Panc1 (cell line): ENCODE results near the gene CYB5R2. TPM values are rescaled to one million over a fixed set of nuclear protein-coding genes. Genes with fewer than 3 reads are reported as not detected.

Experiments
- ATAC-seq: fragments of 200-7000 bp; cut with Tn5 transposase; 2 replicates; pipeline ENCODE4 v1.9.1; 2020; ENCODE audit warnings: mild to moderate bottlenecking, moderate library complexity
- BruUV-seq: library from RNA; stranded (reverse); fragments of 400-500 nt; replicated peaks from 2 replicates; lab custom pipeline; 2021; lab: Mats Ljungman, UMichigan
- CTCF ChIA-PET: fragments of 300-600 bp; sonication (Branson Sonifier 250); formaldehyde crosslinking; loops from one replicate; lab custom pipeline; 2022; ENCODE audit warnings: antibody characterized with exemption; lab: Charles Lee
- POLR2A ChIA-PET: fragments of 300-600 bp; sonication (Branson Sonifier 250); formaldehyde crosslinking; loops from one replicate; lab custom pipeline; 2022; ENCODE audit warnings: antibody characterized with exemption; lab: Charles Lee
- DNase-seq: peaks from one replicate; pipeline ENCODE4 v3.0.0-alpha.2; 2010; ENCODE audit warnings: low read depth, low spot score
- H3K27ac ChIP-seq: 2 replicates; pipeline ENCODE4 v1.5.1; 2011; ENCODE audit warnings: mild to moderate bottlenecking, low read length, inconsistent platforms
- H3K27me3 ChIP-seq: fragments of 200-500 bp; sonication (Bioruptor generic); 2 replicates; pipeline ENCODE4 v1.6.0; 2014; ENCODE audit warnings: low read length, inconsistent platforms; ENCODE audit not compliant: control insufficient read depth, insufficient read depth
- H3K36me3 ChIP-seq: fragments of 200-500 bp; sonication (Bioruptor generic); 2 replicates; pipeline ENCODE4 v1.5.1; 2014; ENCODE audit warnings: inconsistent platforms, mild to moderate bottlenecking, low read length, moderate library complexity; ENCODE audit not compliant: control insufficient read depth, insufficient read depth
- H3K4me1 ChIP-seq: 2 replicates; pipeline ENCODE4 v1.5.1; 2011; ENCODE audit warnings: inconsistent platforms, mild to moderate bottlenecking, low read length, moderate library complexity; ENCODE audit not compliant: control insufficient read depth, insufficient read depth
- H3K4me3 ChIP-seq, 2 experiments: 2 replicates each; pipeline ENCODE4 v1.5.1; 2011 to 2012; ENCODE audit warnings: low read depth in 2 of 2, low read length in 2 of 2, mild to moderate bottlenecking in 2 of 2, inconsistent platforms in 1 of 2, moderate library complexity in 1 of 2
- H3K9me3 ChIP-seq: fragments of 200-500 bp; sonication (Bioruptor generic); 2 replicates; pipeline ENCODE4 v1.5.1; 2014; ENCODE audit warnings: low read depth, mild to moderate bottlenecking, inconsistent platforms, low read length, moderate library complexity; ENCODE audit not compliant: control insufficient read depth, insufficient read depth
- POLR2AphosphoS5 ChIP-seq: IDR thresholded peaks from 2 replicates; pipeline ENCODE4 v1.6.1; 2012; ENCODE audit warnings: mild to moderate bottlenecking, low read depth, low read length, moderate library complexity
- SIN3A ChIP-seq: IDR thresholded peaks from 2 replicates; pipeline ENCODE4 v1.6.1; 2012; ENCODE audit warnings: low read depth, mild to moderate bottlenecking, low read length, moderate library complexity, borderline replicate concordance; ENCODE audit not compliant: insufficient read depth
- TCF7L2 ChIP-seq: IDR thresholded peaks from 2 replicates; pipeline ENCODE4 v1.6.1; 2011; ENCODE audit warnings: mild to moderate bottlenecking, low read depth, low read length, inconsistent platforms
- in situ Hi-C: cut with HindIII; loops from 2 replicates; pipeline ENCODE4 v1.10.0; 2016; ENCODE audit warnings: low sequenced_read_pairs, low pct_unique_long_range_greater_than_20kb
- intact Hi-C: fragments of 100-400 bp; cut with micrococcal nuclease; formaldehyde crosslinking; loops from one replicate; pipeline ENCODE4 v1.10.0; 2022; ENCODE audit not compliant: unreplicated experiment
- total RNA-seq: library from RNA; stranded (reverse); gene quantifications from one replicate; pipeline ENCODE4 v1.2.1, GENCODE V29; 2021; ENCODE audit not compliant: unreplicated experiment
- TF ChIP-seq, protein P1 (sequence below): fragments of 450-650 bp; IDR thresholded peaks from 2 replicates; pipeline ENCODE4 v1.5.1; 2017; ENCODE audit warnings: mild to moderate bottlenecking
- TF ChIP-seq, protein P2 (sequence below), 2 experiments: IDR thresholded peaks; 2 replicates each; pipeline ENCODE4 v1.6.1; 2011 to 2012; ENCODE audit warnings: low read depth in 2 of 2, control low read depth in 1 of 2, low read length in 1 of 2, mild to moderate bottlenecking in 1 of 2, moderate library complexity in 1 of 2; ENCODE audit not compliant: insufficient read depth in 1 of 2

CYB5R2 gene
- total RNA-seq, 1 experiment from 2014 or later = 46.3 TPM

DNA sequence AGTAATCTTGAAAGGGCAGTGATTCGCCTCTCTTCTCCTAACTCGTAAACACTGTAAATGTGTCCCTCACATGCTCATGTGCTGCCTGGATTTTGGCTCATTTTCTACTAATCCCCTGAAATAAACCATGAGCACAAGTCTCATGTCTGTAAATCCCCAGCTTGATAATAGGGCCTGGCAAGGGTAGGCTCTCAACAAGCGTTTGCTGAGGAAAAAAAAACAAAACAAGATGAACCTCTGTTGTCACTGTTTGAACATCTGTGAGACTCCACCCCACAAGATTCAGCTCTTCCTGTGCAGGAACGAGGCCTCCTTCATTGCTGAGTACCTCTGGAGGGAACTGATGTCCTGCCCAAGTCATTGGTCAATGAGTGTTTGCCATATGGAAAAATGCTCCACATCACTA, 4.5 kb upstream of the CYB5R2 start:
- in situ Hi-C loops = no loop called here
- Histone ChIP-seq H3K9me3 (no peaks in the 10 kb centered on the region), H3K27ac (no peak overlapping the region), H3K27me3 (peaks cover 9% of the 10 kb centered on the region; the same call in 1 of the 2 replicates), H3K4me1 (peaks cover 14% of the 10 kb centered on the region; the same call in 1 of the 2 replicates), H3K4me3 (no peak overlapping the region), H3K36me3 (no peaks in the 10 kb centered on the region)
- ATAC-seq (no peak), DNase-seq (no peak)
- intact Hi-C loops = no loop called here
- POLR2A ChIA-PET = no interaction called here
- CTCF ChIA-PET = interaction anchor here (1.9 kb wide), 1 partner anchor 12 kb away, joined by 6 read pairs; no protein-coding TSS in a partner anchor
- no TSS peak for BruUV-seq
- TF ChIP-seq TCF7L2 (no peak), POLR2AphosphoS5 (no peak), SIN3A (no peak)
- TF ChIP-seq, protein P1, sequence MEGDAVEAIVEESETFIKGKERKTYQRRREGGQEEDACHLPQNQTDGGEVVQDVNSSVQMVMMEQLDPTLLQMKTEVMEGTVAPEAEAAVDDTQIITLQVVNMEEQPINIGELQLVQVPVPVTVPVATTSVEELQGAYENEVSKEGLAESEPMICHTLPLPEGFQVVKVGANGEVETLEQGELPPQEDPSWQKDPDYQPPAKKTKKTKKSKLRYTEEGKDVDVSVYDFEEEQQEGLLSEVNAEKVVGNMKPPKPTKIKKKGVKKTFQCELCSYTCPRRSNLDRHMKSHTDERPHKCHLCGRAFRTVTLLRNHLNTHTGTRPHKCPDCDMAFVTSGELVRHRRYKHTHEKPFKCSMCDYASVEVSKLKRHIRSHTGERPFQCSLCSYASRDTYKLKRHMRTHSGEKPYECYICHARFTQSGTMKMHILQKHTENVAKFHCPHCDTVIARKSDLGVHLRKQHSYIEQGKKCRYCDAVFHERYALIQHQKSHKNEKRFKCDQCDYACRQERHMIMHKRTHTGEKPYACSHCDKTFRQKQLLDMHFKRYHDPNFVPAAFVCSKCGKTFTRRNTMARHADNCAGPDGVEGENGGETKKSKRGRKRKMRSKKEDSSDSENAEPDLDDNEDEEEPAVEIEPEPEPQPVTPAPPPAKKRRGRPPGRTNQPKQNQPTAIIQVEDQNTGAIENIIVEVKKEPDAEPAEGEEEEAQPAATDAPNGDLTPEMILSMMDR = no peak
- TF ChIP-seq, protein P2, sequence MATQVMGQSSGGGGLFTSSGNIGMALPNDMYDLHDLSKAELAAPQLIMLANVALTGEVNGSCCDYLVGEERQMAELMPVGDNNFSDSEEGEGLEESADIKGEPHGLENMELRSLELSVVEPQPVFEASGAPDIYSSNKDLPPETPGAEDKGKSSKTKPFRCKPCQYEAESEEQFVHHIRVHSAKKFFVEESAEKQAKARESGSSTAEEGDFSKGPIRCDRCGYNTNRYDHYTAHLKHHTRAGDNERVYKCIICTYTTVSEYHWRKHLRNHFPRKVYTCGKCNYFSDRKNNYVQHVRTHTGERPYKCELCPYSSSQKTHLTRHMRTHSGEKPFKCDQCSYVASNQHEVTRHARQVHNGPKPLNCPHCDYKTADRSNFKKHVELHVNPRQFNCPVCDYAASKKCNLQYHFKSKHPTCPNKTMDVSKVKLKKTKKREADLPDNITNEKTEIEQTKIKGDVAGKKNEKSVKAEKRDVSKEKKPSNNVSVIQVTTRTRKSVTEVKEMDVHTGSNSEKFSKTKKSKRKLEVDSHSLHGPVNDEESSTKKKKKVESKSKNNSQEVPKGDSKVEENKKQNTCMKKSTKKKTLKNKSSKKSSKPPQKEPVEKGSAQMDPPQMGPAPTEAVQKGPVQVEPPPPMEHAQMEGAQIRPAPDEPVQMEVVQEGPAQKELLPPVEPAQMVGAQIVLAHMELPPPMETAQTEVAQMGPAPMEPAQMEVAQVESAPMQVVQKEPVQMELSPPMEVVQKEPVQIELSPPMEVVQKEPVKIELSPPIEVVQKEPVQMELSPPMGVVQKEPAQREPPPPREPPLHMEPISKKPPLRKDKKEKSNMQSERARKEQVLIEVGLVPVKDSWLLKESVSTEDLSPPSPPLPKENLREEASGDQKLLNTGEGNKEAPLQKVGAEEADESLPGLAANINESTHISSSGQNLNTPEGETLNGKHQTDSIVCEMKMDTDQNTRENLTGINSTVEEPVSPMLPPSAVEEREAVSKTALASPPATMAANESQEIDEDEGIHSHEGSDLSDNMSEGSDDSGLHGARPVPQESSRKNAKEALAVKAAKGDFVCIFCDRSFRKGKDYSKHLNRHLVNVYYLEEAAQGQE (IDR thresholded peaks at IDR 0.05; ENCODE audit: insufficient read depth in 1 of 2, low read depth in 2 of 2, low read length in 1 of 2) = no peak

DNA sequence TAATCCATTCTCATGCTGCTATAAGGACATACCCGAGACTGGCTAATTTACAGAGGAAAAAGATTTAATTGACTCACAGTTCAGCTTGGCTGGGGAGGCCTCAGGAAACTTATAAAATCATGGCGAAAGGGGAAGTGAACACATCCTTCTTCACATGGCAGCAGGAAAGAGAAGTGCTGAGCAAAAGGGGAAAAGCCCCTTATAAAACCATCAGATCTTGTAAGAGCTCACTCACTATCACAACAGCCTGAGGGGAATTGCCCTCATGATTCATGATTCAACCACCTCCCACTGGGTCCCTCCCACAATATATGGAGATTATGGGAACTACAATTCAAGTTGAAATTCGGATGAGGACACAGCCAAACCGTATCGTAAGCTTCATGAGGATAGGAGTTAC, 3.8 kb upstream of the CYB5R2 start:
- no TSS peak for BruUV-seq
- ChIA-PET POLR2A (no interaction called here), CTCF (interaction anchor here (1.9 kb wide), 1 partner anchor 11 kb away, joined by 6 read pairs; no protein-coding TSS in a partner anchor)
- in situ Hi-C loops = no loop called here
- no peak for TF ChIP-seq POLR2AphosphoS5
- TF ChIP-seq, protein P1 = no peak
- TF ChIP-seq TCF7L2 = no peak
- no peak for TF ChIP-seq SIN3A
- TF ChIP-seq, protein P2 (IDR thresholded peaks at IDR 0.05; ENCODE audit: insufficient read depth in 1 of 2, low read depth in 2 of 2, low read length in 1 of 2) = no peak
- H3K36me3 ChIP-seq = no peaks in the 10 kb centered on the region
- H3K27ac ChIP-seq = no peak overlapping the region
- no peak overlapping the region for H3K4me3 ChIP-seq
- DNase-seq (no peak), ATAC-seq (peak; percentile 5; the same call in 1 of the 2 replicates)
- intact Hi-C loops = no loop called here
- H3K4me1 ChIP-seq = peaks cover 14% of the 10 kb centered on the region; the same call in 1 of the 2 replicates
- no peaks in the 10 kb centered on the region for H3K9me3 ChIP-seq
- peaks cover 4% of the 10 kb centered on the region; the same call in 1 of the 2 replicates for H3K27me3 ChIP-seq
